GM12878 (cell line): ENCODE measurements around the gene TPCN2. TPM values are rescaled to one million over a fixed set of nuclear protein-coding genes. Genes with fewer than 3 reads are reported as not detected.

Experiments used
- ATAC-seq: fragments of 200-7000 bp; cut with Tn5 transposase; 3 replicates; pipeline ENCODE4 v1.9.1; 2020; ENCODE audit warnings: mild to moderate bottlenecking, moderate library complexity
- BruUV-seq: library from RNA; stranded (reverse); fragments of 400-500 nt; replicated peaks from 2 replicates; lab custom pipeline; 2021; lab: Mats Ljungman, UMichigan
- CTCF ChIA-PET: fragments of 300-600 bp; sonication (Branson Sonifier 250); formaldehyde crosslinking; extraction: SDS; loops from one replicate; lab custom pipeline; 2021; ENCODE audit warnings: inconsistent platforms; lab: Yijun Ruan, JAX
- POLR2A ChIA-PET: fragments of 350-600 bp; formaldehyde crosslinking; extraction: SDS; loops from one replicate; lab custom pipeline; 2021; ENCODE audit warnings: inconsistent platforms; lab: Charles Lee
- RAD21 ChIA-PET: fragments of 300-600 bp; sonication (Branson Sonifier 250); formaldehyde crosslinking; loops from one replicate; lab custom pipeline; 2023; ENCODE audit warnings: antibody characterized with exemption; ENCODE audit not compliant: unreplicated experiment; lab: Charles Lee
- SMC1A ChIA-PET: fragments of 300-600 bp; sonication (Branson Sonifier 250); formaldehyde crosslinking; loops from one replicate; lab custom pipeline; 2023; ENCODE audit not compliant: unreplicated experiment, uncharacterized antibody; lab: Charles Lee
- DNase-seq: peaks from one replicate; pipeline ENCODE4 v3.0.0-alpha.2; 2011; ENCODE audit warnings: low read depth, low spot score
- FAIRE-seq: peaks from 3 replicates; lab custom pipeline; 2011; peaks lifted over from hg19 to GRCh38; lab: Jason Lieb, UNC
- H2AFZ ChIP-seq: 2 replicates; pipeline ENCODE4 v1.6.0; 2011; ENCODE audit warnings: low read depth, low read length, control low read depth; ENCODE audit not compliant: control insufficient read depth
- H3K27ac ChIP-seq: 2 replicates; pipeline ENCODE4 v1.5.1; 2011; ENCODE audit warnings: control low read depth; ENCODE audit not compliant: control insufficient read depth, insufficient read depth
- H3K27me3 ChIP-seq, 2 experiments: replicated peaks in 1 of 2; 2 replicates each; pipeline versions ENCODE4 v1.6.0 to v1.6.1; 2011; ENCODE audit warnings: low read length in 1 of 2; ENCODE audit not compliant: control insufficient read depth in 2 of 2, insufficient read depth in 2 of 2
- H3K36me3 ChIP-seq, 2 experiments: 2 replicates each; pipeline ENCODE4 v1.5.1; 2011; ENCODE audit warnings: low read length in 1 of 2; ENCODE audit not compliant: control insufficient read depth in 2 of 2, insufficient read depth in 2 of 2
- H3K4me1 ChIP-seq: 2 replicates; pipeline ENCODE4 v1.6.1; 2011; ENCODE audit warnings: mild to moderate bottlenecking, low read length, moderate library complexity, mixed read lengths; ENCODE audit not compliant: control insufficient read depth, insufficient read depth
- H3K4me2 ChIP-seq: 2 replicates; pipeline ENCODE4 v1.6.0; 2011; ENCODE audit warnings: control low read depth; ENCODE audit not compliant: control insufficient read depth, insufficient read depth
- H3K4me3 ChIP-seq: fragments of 200-600 bp; sonication (generic); 2 replicates; pipeline ENCODE4 v1.5.1; 2016
- H3K79me2 ChIP-seq: 2 replicates; pipeline ENCODE4 v1.6.0; 2011; ENCODE audit warnings: low read length; ENCODE audit not compliant: control insufficient read depth, insufficient read depth
- H3K9ac ChIP-seq: 2 replicates; pipeline ENCODE4 v1.8.0; 2011; ENCODE audit warnings: low read length, control low read depth, mixed read lengths; ENCODE audit not compliant: control insufficient read depth, insufficient read depth
- H3K9me3 ChIP-seq: replicated peaks from 3 replicates; pipeline ENCODE4 v1.5.1; 2011; ENCODE audit warnings: mild to moderate bottlenecking, low read length; ENCODE audit not compliant: control insufficient read depth, insufficient read depth
- H4K20me1 ChIP-seq: 2 replicates; pipeline ENCODE4 v1.6.0; 2011; ENCODE audit not compliant: control insufficient read depth, insufficient read depth
- E2F4 ChIP-seq: IDR thresholded peaks from 2 replicates; pipeline ENCODE4 v1.6.1; 2012; ENCODE audit warnings: low read depth, low read length, improper control_type of control experiment
- FOS ChIP-seq: IDR thresholded peaks from 3 replicates; pipeline ENCODE4 v1.6.1; 2011; ENCODE audit warnings: borderline replicate concordance; ENCODE audit not compliant: insufficient read length; ENCODE audit errors: extremely low read depth
- FOXK2 ChIP-seq: fragments of 450-650 bp; IDR thresholded peaks from 2 replicates; pipeline ENCODE4 v1.6.1; 2017; ENCODE audit warnings: mild to moderate bottlenecking, moderate library complexity
- NKRF ChIP-seq: fragments of 450-650 bp; conservative IDR thresholded peaks from 2 replicates; pipeline ENCODE4 v1.6.1; 2017; ENCODE audit warnings: mild to moderate bottlenecking, moderate library complexity
- SIN3A ChIP-seq: IDR thresholded peaks from 2 replicates; pipeline ENCODE4 v1.6.1; 2012; ENCODE audit warnings: low read depth, low read length, improper control_type of control experiment
- SP1 ChIP-seq: IDR thresholded peaks from one replicate; pipeline ENCODE4 v1.6.1; 2011; ENCODE audit warnings: low read depth, low read length
- ZNF274 ChIP-seq: IDR thresholded peaks from one replicate; pipeline ENCODE4 v1.8.0; 2011; ENCODE audit not compliant: insufficient read length, insufficient read depth
- WGBS: methylation state at CpG from one replicate; pipeline ENCODE4 v1.1.6; 2016; ENCODE audit warnings: low lambda C conversion rate; ENCODE audit not compliant: insufficient replicate concordance, insufficient coverage; ENCODE audit errors: missing lambda C conversion rate; 5-methylcytosine and 5-hydroxymethylcytosine counted together
- in situ Hi-C: fragments of 300-500 bp; cut with MboI; formaldehyde crosslinking; loops from 9 replicates; pipeline ENCODE4 v1.14.3; 2018; ENCODE audit warnings: mixed read lengths
- intact Hi-C: fragments of 100-400 bp; cut with micrococcal nuclease; formaldehyde crosslinking; loops from one replicate; pipeline ENCODE4 v1.14.2; 2022; ENCODE audit not compliant: unreplicated experiment
- polyA plus RNA-seq, 11 experiments: library from polyadenylated mRNA; depleted of rRNA in 4 of 11; unstranded in 6 of 11; stranded (reverse) in 5 of 11; fragments of >200 nt; fragmentation: Nextera tagmentation in 4 of 11; fragmentation: Illumina TruSeq in 1 of 11; extraction: Ambion mirVana in 4 of 11; extraction: Trizol in 1 of 11; gene quantifications; 1 replicate in 1 of 11; 2 replicates in 10 of 11; pipeline versions ENCODE4 v1.2.1 to v1.2.3, GENCODE V29; 2011 to 2016; ENCODE audit warnings: inconsistent platforms in 2 of 11, missing spikeins in 2 of 11, low read depth in 1 of 11
- total RNA-seq, 4 experiments: library from RNA; depleted of rRNA in 3 of 4; stranded (reverse); fragments of >200 nt in 3 of 4; fragmentation: Illumina TruSeq in 1 of 4; extraction: Trizol in 1 of 4; gene quantifications; 2 replicates each; pipeline versions ENCODE4 v1.2.1 to v1.2.3, GENCODE V29; 2013 to 2021

The TPCN2 gene
- total and polyA plus RNA-seq, 10 of the 15 experiments (the other 5 are each of a cell fraction or from before 2014, with no cell fraction given) = 1.7 to 18.4 (median 8.4) TPM

DNA sequence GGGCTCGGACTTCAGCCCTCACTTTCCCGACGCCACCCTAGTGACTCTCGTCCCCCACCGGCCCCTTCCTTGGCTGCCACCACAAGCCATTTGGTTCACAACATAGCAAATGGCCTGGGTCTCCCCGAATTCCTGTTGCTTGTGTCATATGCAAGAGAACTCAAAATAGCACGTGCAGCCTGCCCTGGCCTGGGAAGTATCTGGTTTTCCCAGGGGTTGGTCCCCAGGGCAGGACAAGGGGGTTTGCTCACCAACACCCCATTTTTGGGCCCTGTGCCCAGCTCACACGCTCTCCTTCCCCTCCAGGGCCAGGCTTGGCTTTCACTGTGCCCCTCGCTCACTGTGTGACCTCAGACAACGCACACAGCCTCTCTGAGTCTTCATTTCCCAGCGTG is 12.8 kb upstream of the TPCN2 start:
- Histone ChIP-seq H3K27me3 (peaks cover 0 to 2% of the 10 kb centered on the region in 2 experiments; a peak in 3 of 4 replicates), H3K79me2 (no peaks in the 10 kb centered on the region), H3K27ac (no peak overlapping the region), H3K9ac (no peak overlapping the region), H2AFZ (no peak overlapping the region), H3K4me2 (no peak overlapping the region), H3K36me3 (no peaks in the 10 kb centered on the region), H4K20me1 (no peaks in the 10 kb centered on the region), H3K9me3 (no peaks in the 10 kb centered on the region), H3K4me3 (no peak overlapping the region), H3K4me1 (no peaks in the 10 kb centered on the region)
- CTCF ChIA-PET = no interaction called here
- FAIRE-seq = no peak
- intact Hi-C loops = no loop called here
- no peak for DNase-seq
- 35% methylated on average over 10 of the region's 11 CpGs for WGBS
- POLR2A ChIA-PET = interaction anchor here (1.1 kb wide), 1 partner anchor 20 kb away, joined by 3 read pairs; no protein-coding TSS in a partner anchor
- in situ Hi-C loops = no loop called here
- no TSS peak for BruUV-seq
- TF ChIP-seq SIN3A = no peak
- no peak for TF ChIP-seq FOXK2
- no peak for TF ChIP-seq FOS
- TF ChIP-seq E2F4 = no peak
- no peak for TF ChIP-seq SP1
- no peak for TF ChIP-seq ZNF274
- no peak for TF ChIP-seq NKRF
- SMC1A ChIA-PET = interaction anchor here (0.7 kb wide), 1 partner anchor 9 kb away, joined by 3 read pairs; no protein-coding TSS in a partner anchor
- ATAC-seq = no peak
- RAD21 ChIA-PET = interaction anchor here (0.6 kb wide), 1 partner anchor 574 kb away, joined by 5 read pairs; no protein-coding TSS in a partner anchor
